ENCODE results near the gene PKNOX2.

Gene PKNOX2

GRCh38 chr11:125389339-125390166 is 225.0 kb downstream of the PKNOX2 start:
- DNase-seq = no peak

GRCh38 chr11:125390946-125391345 is 226.4 kb downstream of the PKNOX2 start:
- no peak for DNase-seq

GRCh38 chr11:125393331-125393730 is 228.8 kb downstream of the PKNOX2 start:
- no peak for DNase-seq

GRCh38 chr11:125394296-125394695 is 229.7 kb downstream of the PKNOX2 start:
- no peak for DNase-seq

GRCh38 chr11:125397421-125397820 is 232.9 kb downstream of the PKNOX2 start:
- DNase-seq = no peak

GRCh38 chr11:125398475-125398874 is 233.9 kb downstream of the PKNOX2 start:
- DNase-seq = no peak

- no peak for DNase-seq
Observed at GRCh38 chr11:125398994-125399640, 234.6 kb downstream of the PKNOX2 start.

DNA sequence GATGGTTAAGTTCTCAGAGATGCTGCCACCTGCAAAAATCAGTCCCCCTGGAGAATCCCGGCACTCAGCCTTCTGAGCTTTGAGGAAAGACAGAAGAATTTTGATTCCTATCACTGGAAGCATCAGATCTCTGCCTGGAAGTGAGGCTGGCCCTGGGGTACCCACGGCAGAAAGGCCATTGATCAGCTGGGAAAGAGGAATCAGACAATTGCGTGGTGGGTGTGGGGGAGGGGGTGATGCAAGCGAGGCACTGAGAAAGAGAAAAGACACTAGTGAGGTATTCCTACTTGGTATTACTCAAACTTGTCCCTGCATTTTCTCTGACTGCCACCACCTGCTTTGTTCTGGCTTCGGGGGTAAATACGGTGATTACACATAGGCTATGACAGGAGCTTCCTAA is 235.4 kb downstream of the PKNOX2 start:
- DNase-seq = no peak

DNA sequence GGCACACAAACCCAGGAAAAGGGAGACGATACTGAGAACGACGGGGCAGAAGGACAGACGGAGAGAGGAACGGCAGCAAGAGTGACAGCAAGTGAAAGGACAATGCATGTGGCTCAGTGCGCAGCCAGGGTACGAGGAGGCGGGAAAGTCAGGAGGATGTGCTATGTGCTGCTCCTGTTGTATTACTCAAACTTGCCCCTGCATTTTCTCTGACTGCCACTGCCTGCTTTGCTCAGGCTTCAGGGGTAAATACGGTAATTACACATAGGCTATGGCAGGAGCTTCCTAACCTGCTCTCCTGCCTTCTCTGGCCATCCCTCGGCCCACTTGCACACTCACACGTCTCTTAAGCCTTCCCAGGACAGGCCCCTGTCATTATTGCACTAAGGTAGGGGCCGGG is 236.7 kb downstream of the PKNOX2 start:
- DNase-seq = no peak

DNA sequence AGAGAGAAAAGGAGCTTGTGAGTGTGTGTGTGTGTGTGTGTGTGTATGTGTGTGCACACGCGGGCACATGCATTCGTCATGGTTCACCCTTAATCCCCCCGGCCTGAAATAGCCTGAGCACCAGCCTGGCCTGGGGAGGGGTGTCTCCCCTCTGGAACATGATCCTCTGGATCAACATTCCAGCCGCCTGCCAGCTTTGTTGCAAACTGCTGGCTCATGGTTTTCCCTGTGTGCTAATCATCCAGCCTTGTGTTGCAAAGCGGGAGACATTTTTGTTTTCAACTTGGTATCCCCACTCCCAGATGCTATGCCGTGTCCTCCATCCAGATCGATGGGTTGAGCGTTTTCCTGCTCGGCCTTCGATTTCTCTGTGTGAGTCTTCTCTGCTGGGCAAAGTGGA is 237.2 kb downstream of the PKNOX2 start:
- DNase-seq = no peak

- DNase-seq = no peak
Observed at GRCh38 chr11:125402435-125402834, 237.9 kb downstream of the PKNOX2 start.

DNA sequence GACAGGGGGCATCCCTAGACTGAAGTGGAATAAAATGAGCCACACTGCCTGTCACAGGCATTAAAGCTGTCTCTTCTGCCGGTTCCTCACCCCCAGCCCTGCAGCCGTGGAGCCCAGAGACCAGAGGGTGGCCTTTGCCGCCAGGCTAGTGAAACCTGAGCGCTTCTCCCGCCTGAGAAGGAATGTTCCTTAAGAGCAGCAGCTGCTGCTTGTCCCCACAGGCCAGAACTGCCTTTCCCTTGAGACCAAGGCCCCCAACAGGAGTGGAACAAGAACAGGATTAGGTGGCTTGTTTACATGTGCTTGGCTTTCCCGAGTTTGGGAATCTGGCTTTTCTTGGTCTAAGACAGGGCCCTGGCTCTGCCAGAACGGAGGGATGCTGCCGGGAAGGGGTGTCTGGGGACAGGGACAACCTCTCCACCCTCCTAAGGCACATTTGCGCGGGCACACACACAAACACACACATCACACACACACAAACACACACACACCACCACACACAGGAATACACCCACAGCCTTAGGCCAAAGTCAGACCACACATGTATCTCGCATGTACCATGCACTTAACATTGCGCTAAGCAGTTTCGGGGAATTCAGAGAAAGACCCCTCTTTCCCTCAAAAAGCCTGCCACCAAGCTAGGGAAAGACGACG is 239.7 kb downstream of the PKNOX2 start:
- DNase-seq = no peak

DNA sequence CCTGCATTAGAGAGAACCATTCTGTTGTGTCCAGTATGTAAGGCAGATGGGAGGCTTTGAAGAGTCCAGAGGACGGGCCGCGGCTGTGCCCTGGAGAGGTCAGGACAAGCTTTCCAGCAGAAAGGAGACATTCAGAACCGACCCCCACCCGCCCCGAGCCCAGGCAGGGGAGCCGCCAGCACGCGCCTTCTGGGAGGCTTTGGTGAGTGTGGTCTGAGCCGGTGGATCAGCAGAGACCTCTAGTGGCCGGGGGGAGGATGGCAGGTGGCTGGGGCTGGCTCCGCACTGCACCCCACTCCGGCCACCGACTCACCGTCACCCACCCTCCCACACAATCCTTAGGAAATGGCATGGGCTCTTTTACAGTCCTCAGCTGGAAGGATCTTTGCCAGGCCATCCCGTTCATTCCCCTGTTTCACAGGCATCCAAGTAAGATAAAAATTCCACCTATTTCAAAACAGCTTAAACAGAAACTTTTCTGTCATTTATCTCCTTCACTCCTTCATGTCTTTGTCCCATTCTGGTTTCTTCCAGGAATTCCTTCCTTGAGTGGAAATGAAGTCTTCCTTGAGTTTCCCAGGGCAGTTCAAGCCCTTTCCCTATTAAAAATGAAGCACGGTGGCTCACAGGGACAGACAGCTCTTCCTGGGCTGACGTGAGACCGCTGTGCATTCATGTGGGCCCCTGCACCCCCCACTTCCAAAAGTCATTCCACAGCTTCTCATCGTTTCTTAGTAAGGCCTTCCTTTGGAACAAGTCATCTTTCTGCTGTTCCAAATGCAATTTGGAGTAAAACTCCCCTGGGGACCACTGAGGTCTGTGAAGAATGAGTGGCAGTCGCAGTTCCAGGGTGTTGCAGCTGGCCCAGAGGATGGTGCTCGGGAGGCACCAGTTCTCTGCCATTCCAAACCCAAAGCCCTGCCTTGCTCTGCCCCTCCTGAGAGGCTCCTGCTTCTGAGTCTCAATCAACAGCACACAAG is 240.6 kb downstream of the PKNOX2 start:
- peak; percentile 24 to 57 (median 40) for DNase-seq

DNA sequence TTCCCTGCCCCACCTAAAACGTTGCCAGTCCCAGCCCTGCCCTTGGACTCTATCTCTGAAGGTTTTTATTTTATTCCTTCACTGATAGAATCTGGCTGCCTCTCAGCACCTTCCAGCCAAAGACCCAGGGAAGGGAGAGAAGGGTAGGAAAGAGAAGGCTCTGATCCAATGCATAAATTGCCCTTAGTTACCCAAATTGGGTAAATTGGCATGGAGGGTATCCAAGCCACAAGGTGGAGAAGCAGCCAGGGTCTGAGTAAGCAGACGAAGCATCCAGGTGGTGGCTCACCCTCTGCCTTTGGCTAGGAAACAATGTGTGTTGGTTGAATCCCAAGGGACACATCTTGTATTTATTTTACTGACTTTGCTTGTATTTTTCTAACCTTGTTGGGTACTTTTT is 242.5 kb downstream of the PKNOX2 start:
- no peak for DNase-seq

DNA sequence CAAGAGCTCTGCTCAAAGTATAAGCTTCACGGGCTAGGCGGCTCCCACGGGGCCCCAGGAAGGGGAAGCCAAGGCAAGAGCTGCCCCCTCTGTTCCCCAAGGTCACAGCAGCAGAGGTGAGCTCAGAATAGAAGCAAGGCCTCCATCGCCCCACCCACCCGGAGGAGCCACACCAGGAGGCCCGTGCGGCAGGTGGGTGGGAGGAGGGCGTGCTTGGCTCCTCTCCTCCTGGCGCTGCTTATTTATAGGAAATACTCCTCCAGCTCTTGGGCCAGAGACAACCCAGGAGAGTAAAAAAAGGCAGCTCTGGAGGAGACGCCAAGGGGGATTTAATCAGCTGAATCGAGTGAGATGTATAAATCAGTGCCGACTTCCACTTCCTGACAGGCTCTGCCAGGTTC is 243.8 kb downstream of the PKNOX2 start:
- DNase-seq = no peak

DNA sequence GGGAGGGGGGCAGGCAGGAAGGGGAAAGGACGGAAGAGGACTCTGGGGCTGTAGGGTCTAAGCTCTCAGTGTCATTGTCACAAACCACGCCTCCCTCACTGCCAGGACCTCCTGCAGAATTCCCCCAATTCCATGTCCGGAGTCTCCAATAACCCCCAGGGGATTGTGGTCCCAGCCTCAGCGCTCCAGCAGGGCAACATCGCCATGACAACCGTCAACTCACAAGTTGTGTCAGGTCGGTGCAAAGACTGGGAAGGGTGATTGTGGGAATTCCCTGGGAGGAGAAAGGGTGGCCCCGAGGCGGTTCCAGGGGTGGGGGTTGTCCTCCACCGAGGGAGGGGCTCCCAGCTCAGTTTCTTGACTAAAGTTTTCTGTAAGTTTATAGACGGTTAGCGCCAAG is 245.5 kb downstream of the PKNOX2 start:
- DNase-seq = no peak

DNA sequence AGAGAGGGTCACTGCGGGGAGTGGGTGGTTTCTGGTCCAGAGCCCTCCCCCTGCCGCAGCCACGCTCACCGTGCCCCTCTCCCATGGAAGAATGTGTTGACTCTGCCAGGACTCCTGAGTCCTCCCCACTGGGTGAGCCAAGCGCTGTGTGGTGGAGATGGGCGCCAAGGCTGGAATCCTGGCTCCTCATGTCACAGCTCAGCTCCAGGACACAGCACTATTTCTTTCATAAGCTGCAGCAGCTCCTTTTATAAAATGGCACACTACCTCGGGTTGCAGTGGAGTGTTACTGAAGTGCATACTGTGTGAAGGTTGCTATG is 247.6 kb downstream of the PKNOX2 start:
- DNase-seq = no peak

- no peak for DNase-seq
Observed at GRCh38 chr11:125412509-125412908, 248.0 kb downstream of the PKNOX2 start.

- DNase-seq = no peak
Observed at GRCh38 chr11:125413226-125413625, 248.7 kb downstream of the PKNOX2 start.

DNA sequence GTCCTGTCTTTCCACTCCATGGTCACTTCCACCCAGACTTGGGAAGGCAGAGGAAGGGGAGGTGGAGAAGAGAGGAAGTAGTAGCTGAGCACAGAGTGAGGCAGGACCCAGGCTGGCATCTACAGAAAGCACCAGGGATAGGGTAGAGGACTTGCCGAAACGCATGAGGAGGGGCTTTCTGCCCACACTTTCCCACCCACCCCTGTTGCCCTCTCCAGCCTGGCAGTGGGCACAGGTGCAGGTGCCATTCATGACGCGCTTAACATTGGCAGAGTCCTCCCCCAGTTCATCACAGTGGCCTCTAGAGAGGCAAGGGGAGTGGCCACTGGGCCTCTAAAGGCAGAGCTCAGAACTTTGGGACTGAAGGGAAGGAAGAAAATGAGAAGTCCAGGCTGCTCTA is 249.6 kb downstream of the PKNOX2 start:
- DNase-seq = no peak

- no peak for DNase-seq
Observed at GRCh38 chr11:125416981-125417935, 252.7 kb downstream of the PKNOX2 start.

- no peak for DNase-seq
Observed at GRCh38 chr11:125418396-125418795, 253.8 kb downstream of the PKNOX2 start.

All from T-helper 1 cell (primary cell).